ENCODE results near the gene RGMA.

Gene RGMA

GRCh38 chr15:93051236-93052089, 37.5 kb downstream of the RGMA start:
- CTCF ChIA-PET: interaction anchor here (0.6 kb wide), 1 partner anchor 218 kb away, joined by 3 read pairs; no protein-coding TSS in a partner anchor
- POLR2A ChIA-PET: no interaction called here
- no peak for DNase-seq (ENCODE audit: extremely low spot score)
- TF ChIP-seq SUZ12 (IDR thresholded peaks at IDR 0.05) (no peak), FOXA1 (IDR thresholded peaks at IDR 0.05) (no peak), TARDBP (IDR thresholded peaks at IDR 0.05) (no peak), ELF4 (IDR thresholded peaks at IDR 0.05) (no peak), ZNF384 (IDR thresholded peaks at IDR 0.05) (no peak), LEF1 (IDR thresholded peaks at IDR 0.05; ENCODE audit: borderline replicate concordance) (no peak), FOXK2 (IDR thresholded peaks at IDR 0.05) (no peak), PKNOX1 (IDR thresholded peaks at IDR 0.05) (no peak), ARNT (IDR thresholded peaks at IDR 0.05) (no peak), CTBP1 (IDR thresholded peaks at IDR 0.05; ENCODE audit: borderline replicate concordance) (no peak), HDGF (IDR thresholded peaks at IDR 0.05; ENCODE audit: borderline replicate concordance) (no peak), L3MBTL2 (conservative IDR thresholded peaks at IDR 0.05) (no peak), BHLHE40 (IDR thresholded peaks at IDR 0.05; ENCODE audit: borderline replicate concordance) (no peak), FOXM1 (IDR thresholded peaks at IDR 0.05; ENCODE audit: borderline replicate concordance) (no peak), SP1 (IDR thresholded peaks at IDR 0.05) (no peak)

DNA sequence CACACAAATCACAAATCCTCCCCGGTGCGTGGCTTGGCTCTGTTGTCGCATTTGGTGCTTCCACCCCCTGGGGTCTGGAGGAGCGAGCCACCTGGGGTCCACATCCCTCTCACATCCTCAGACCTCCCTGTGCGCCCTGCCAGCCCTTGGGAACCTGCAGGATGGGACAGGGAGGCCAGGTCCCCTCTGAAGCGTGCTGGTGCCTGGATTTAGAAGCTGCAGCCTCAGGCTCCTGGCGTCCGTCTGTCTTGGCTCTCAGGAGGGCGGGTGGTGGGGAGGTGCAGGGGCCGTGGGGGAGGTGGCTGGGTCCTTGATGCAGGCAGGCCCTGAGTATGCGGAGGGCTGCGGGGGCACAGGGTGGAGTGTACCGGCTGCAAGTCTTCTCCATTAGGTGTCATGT, 38.4 kb downstream of the RGMA start:
- TF ChIP-seq FOXA1 (IDR thresholded peaks at IDR 0.05) (no peak), CTBP1 (IDR thresholded peaks at IDR 0.05; ENCODE audit: borderline replicate concordance) (no peak), L3MBTL2 (conservative IDR thresholded peaks at IDR 0.05) (no peak), FOXM1 (IDR thresholded peaks at IDR 0.05; ENCODE audit: borderline replicate concordance) (no peak), PKNOX1 (IDR thresholded peaks at IDR 0.05) (no peak), NFRKB (IDR thresholded peaks at IDR 0.05) (no peak), SP1 (IDR thresholded peaks at IDR 0.05) (no peak), ARNT (IDR thresholded peaks at IDR 0.05) (no peak), TARDBP (IDR thresholded peaks at IDR 0.05) (no peak), ZNF384 (IDR thresholded peaks at IDR 0.05) (no peak)
- CTCF ChIA-PET: interaction anchor here (0.7 kb wide), 1 partner anchor 15 kb away, joined by 3 read pairs; no protein-coding TSS in a partner anchor
- POLR2A ChIA-PET: no interaction called here
- no peak for DNase-seq (ENCODE audit: extremely low spot score)

- no peak for DNase-seq (ENCODE audit: extremely low spot score)
- ChIA-PET CTCF (interaction anchor here (0.7 kb wide), 1 partner anchor 14 kb away, joined by 3 read pairs; no protein-coding TSS in a partner anchor), POLR2A (no interaction called here)
- TF ChIP-seq HDGF (IDR thresholded peaks at IDR 0.05; ENCODE audit: borderline replicate concordance) (no peak), PKNOX1 (IDR thresholded peaks at IDR 0.05) (no peak), SUZ12 (IDR thresholded peaks at IDR 0.05) (no peak), ZNF384 (IDR thresholded peaks at IDR 0.05) (no peak), L3MBTL2 (conservative IDR thresholded peaks at IDR 0.05) (no peak), NFRKB (IDR thresholded peaks at IDR 0.05) (no peak), FOXK2 (IDR thresholded peaks at IDR 0.05) (no peak), BHLHE40 (IDR thresholded peaks at IDR 0.05; ENCODE audit: borderline replicate concordance) (no peak), FOXM1 (IDR thresholded peaks at IDR 0.05; ENCODE audit: borderline replicate concordance) (no peak), SP1 (IDR thresholded peaks at IDR 0.05) (no peak), TARDBP (IDR thresholded peaks at IDR 0.05) (no peak)
These were observed 39.0 kb downstream of the RGMA start for GRCh38 chr15:93049914-93050578.

- DNase-seq (ENCODE audit: extremely low spot score): no peak
- TF ChIP-seq HDGF (IDR thresholded peaks at IDR 0.05; ENCODE audit: borderline replicate concordance) (no peak), FOXM1 (IDR thresholded peaks at IDR 0.05; ENCODE audit: borderline replicate concordance) (no peak), CTBP1 (IDR thresholded peaks at IDR 0.05; ENCODE audit: borderline replicate concordance) (no peak), ZNF384 (IDR thresholded peaks at IDR 0.05) (no peak), NFRKB (IDR thresholded peaks at IDR 0.05) (no peak), FOXA1 (IDR thresholded peaks at IDR 0.05) (no peak), TARDBP (IDR thresholded peaks at IDR 0.05) (no peak), SUZ12 (IDR thresholded peaks at IDR 0.05) (no peak), LEF1 (IDR thresholded peaks at IDR 0.05; ENCODE audit: borderline replicate concordance) (no peak), SP1 (IDR thresholded peaks at IDR 0.05) (no peak), L3MBTL2 (conservative IDR thresholded peaks at IDR 0.05) (no peak), FOXK2 (IDR thresholded peaks at IDR 0.05) (no peak), ELF4 (IDR thresholded peaks at IDR 0.05) (no peak), BHLHE40 (IDR thresholded peaks at IDR 0.05; ENCODE audit: borderline replicate concordance) (no peak), ARNT (IDR thresholded peaks at IDR 0.05) (no peak), PKNOX1 (IDR thresholded peaks at IDR 0.05) (no peak)
- POLR2A ChIA-PET: no interaction called here
- CTCF ChIA-PET: no interaction called here
These were observed 39.8 kb downstream of the RGMA start for GRCh38 chr15:93049233-93049632.

- no peak for TF ChIP-seq HDGF (IDR thresholded peaks at IDR 0.05; ENCODE audit: borderline replicate concordance)
- TF ChIP-seq BHLHE40 (IDR thresholded peaks at IDR 0.05; ENCODE audit: borderline replicate concordance): no peak
- no peak for TF ChIP-seq NFRKB (IDR thresholded peaks at IDR 0.05)
- TF ChIP-seq SUZ12 (IDR thresholded peaks at IDR 0.05): no peak
- no peak for TF ChIP-seq PKNOX1 (IDR thresholded peaks at IDR 0.05)
- no peak for TF ChIP-seq ARNT (IDR thresholded peaks at IDR 0.05)
- no peak for TF ChIP-seq ELF4 (IDR thresholded peaks at IDR 0.05)
- TF ChIP-seq SP1 (IDR thresholded peaks at IDR 0.05): no peak
- TF ChIP-seq L3MBTL2 (conservative IDR thresholded peaks at IDR 0.05): no peak
- TF ChIP-seq LEF1 (IDR thresholded peaks at IDR 0.05; ENCODE audit: borderline replicate concordance): no peak
- no peak for TF ChIP-seq FOXM1 (IDR thresholded peaks at IDR 0.05; ENCODE audit: borderline replicate concordance)
- no peak for TF ChIP-seq TARDBP (IDR thresholded peaks at IDR 0.05)
- TF ChIP-seq CTBP1 (IDR thresholded peaks at IDR 0.05; ENCODE audit: borderline replicate concordance): no peak
- no peak for TF ChIP-seq FOXA1 (IDR thresholded peaks at IDR 0.05)
- CTCF ChIA-PET: no interaction called here
- DNase-seq (ENCODE audit: extremely low spot score): no peak
- POLR2A ChIA-PET: no interaction called here
These were observed 40.3 kb downstream of the RGMA start for GRCh38 chr15:93048759-93049161.

Measured in HEK293T (cell line).